GM23248 (cell line): ENCODE data around the gene KEAP1. TPM values are rescaled to one million over a fixed set of nuclear protein-coding genes. Genes with fewer than 3 reads are reported as not detected.

Source experiments
- DNase-seq: peaks from one replicate; pipeline ENCODE4 v3.0.0-alpha.2; 2015
- H2AFZ ChIP-seq: fragments of 200-600 bp; sonication (generic); 2 replicates; pipeline ENCODE4 v1.6.1; 2016; ENCODE audit warnings: antibody characterized with exemption
- H3F3A ChIP-seq: fragments of 200-600 bp; sonication (generic); 2 replicates; pipeline ENCODE4 v1.6.1; 2016; ENCODE audit warnings: mild to moderate bottlenecking, antibody characterized with exemption, mixed run types; ENCODE audit not compliant: insufficient read depth
- H3K27ac ChIP-seq: fragments of 200-600 bp; sonication (generic); 2 replicates; pipeline ENCODE4 v1.5.1; 2016; ENCODE audit warnings: mild to moderate bottlenecking
- H3K27me3 ChIP-seq: fragments of 200-600 bp; sonication (generic); replicated peaks from 2 replicates; pipeline ENCODE4 v1.6.1; 2016; ENCODE audit warnings: mild to moderate bottlenecking; ENCODE audit not compliant: insufficient read depth
- H3K36me3 ChIP-seq: fragments of 200-600 bp; sonication (generic); 2 replicates; pipeline ENCODE4 v1.6.1; 2016; ENCODE audit warnings: low read depth, mild to moderate bottlenecking
- H3K4me1 ChIP-seq: fragments of 200-600 bp; sonication (generic); 2 replicates; pipeline ENCODE4 v1.6.1; 2016; ENCODE audit warnings: mild to moderate bottlenecking; ENCODE audit not compliant: insufficient read depth
- H3K4me2 ChIP-seq: fragments of 200-600 bp; sonication (generic); one replicate; pipeline ENCODE4 v1.6.1; 2016; ENCODE audit warnings: mild to moderate bottlenecking; ENCODE audit not compliant: unreplicated experiment
- H3K4me3 ChIP-seq: fragments of 200-600 bp; sonication (generic); 2 replicates; pipeline ENCODE4 v1.5.1; 2016; ENCODE audit warnings: mild to moderate bottlenecking
- H3K79me2 ChIP-seq: fragments of 200-600 bp; sonication (generic); 2 replicates; pipeline ENCODE4 v1.6.1; 2016; ENCODE audit warnings: mild to moderate bottlenecking; ENCODE audit not compliant: insufficient read depth
- H3K9ac ChIP-seq: fragments of 200-600 bp; sonication (generic); 2 replicates; pipeline ENCODE4 v1.6.1; 2016; ENCODE audit warnings: mild to moderate bottlenecking
- H3K9me2 ChIP-seq: fragments of 200-600 bp; sonication (generic); 2 replicates; pipeline ENCODE4 v1.6.1; 2016; ENCODE audit warnings: mixed run types, mild to moderate bottlenecking, moderate library complexity; ENCODE audit not compliant: insufficient read depth
- H3K9me3 ChIP-seq: fragments of 200-600 bp; sonication (generic); one replicate; pipeline ENCODE4 v1.6.1; 2017; ENCODE audit warnings: low read depth
- H4K20me1 ChIP-seq: fragments of 200-600 bp; sonication (generic); 2 replicates; pipeline ENCODE4 v1.6.0; 2016; ENCODE audit not compliant: insufficient read depth
- EZH2 ChIP-seq: fragments of 200-600 bp; sonication (generic); IDR thresholded peaks from 2 replicates; pipeline ENCODE4 v1.6.1; 2018; ENCODE audit warnings: antibody characterized with exemption, mild to moderate bottlenecking; ENCODE audit not compliant: insufficient read depth, poor library complexity, severe bottlenecking
- EZH2phosphoT487 ChIP-seq: fragments of 200-600 bp; sonication (generic); IDR thresholded peaks from 2 replicates; pipeline ENCODE4 v1.6.1; 2018; ENCODE audit warnings: antibody characterized with exemption, moderate library complexity, mild to moderate bottlenecking, low read depth; ENCODE audit not compliant: insufficient read depth
- WGBS, 2 experiments: methylation state at CpG; one replicate each; pipeline ENCODE4 v1.1.6; 2015 to 2017; ENCODE audit warnings: low lambda C conversion rate in 2 of 2, low coverage in 1 of 2; ENCODE audit errors: missing lambda C conversion rate in 2 of 2; 5-methylcytosine and 5-hydroxymethylcytosine counted together
- in situ Hi-C: fragments of 300-500 bp; cut with MboI; formaldehyde crosslinking; loops from 2 replicates; pipeline ENCODE4 v1.15.0; 2020
- polyA plus RNA-seq: library from polyadenylated mRNA; unstranded; fragments of >200 nt; fragmentation: Nextera tagmentation; extraction: Ambion mirVana; gene quantifications from 2 replicates; pipeline ENCODE4 v1.2.1, GENCODE V29; 2016
- total RNA-seq: library from RNA; depleted of rRNA; stranded (reverse); fragments of >200 nt; shearing (Covaris generic); gene quantifications from 2 replicates; pipeline ENCODE4 v1.2.3, GENCODE V29; 2014

The KEAP1 gene
- total and polyA plus RNA-seq, 2 experiments from 2014 or later, result 81.5 to 99.5 TPM

- Histone ChIP-seq H3K9me2 (no peaks in the 10 kb centered on the region), H3K9me3 (no peaks in the 10 kb centered on the region), H3K4me2 (peak within 1 kb of the TSS; percentile 65), H3F3A (0 out of 2 replicates have a peak, but pooled peaks cover 1% of the 10 kb centered on the region), H3K79me2 (no peaks in the 10 kb centered on the region), H2AFZ (peak within 1 kb of the TSS; percentile 78), H3K27me3 (peaks cover 12% of the 10 kb centered on the region), H3K4me3 (peak within 1 kb of the TSS; percentile 65), H4K20me1 (no peaks in the 10 kb centered on the region), H3K36me3 (no peaks in the 10 kb centered on the region), H3K27ac (no peak within 1 kb of the TSS), H3K4me1 (no peaks in the 10 kb centered on the region), H3K9ac (peak within 1 kb of the TSS; percentile 53; the same call in 1 of the 2 replicates)
- no peak for TF ChIP-seq EZH2
- TF ChIP-seq EZH2phosphoT487, result no peak
- DNase-seq, result peak; percentile 54
- in situ Hi-C loops, result no loop called here
- WGBS, 2 experiments, result 1 to 3% methylated on average over 19 to 23 of the region's 39 CpGs
These were observed 14.2 kb upstream of the KEAP1 start, which contains the start of gene S1PR5 for GRCh38 chr19:10517361-10517759. S1PR5 (minus strand) TSS chr19:10517447; CDS start chr19:10515011, 2,436 bp downstream.

GRCh38 chr19:10516671-10517286 is 13.6 kb upstream of the KEAP1 start:
- H3K36me3 ChIP-seq, result no peaks in the 10 kb centered on the region
- H3K79me2 ChIP-seq, result no peaks in the 10 kb centered on the region
- no peak for TF ChIP-seq EZH2phosphoT487
- TF ChIP-seq EZH2, result no peak
- peak; percentile 48 for DNase-seq
- H3K4me3 ChIP-seq, result peak overlapping the region; percentile 65
- H3K27ac ChIP-seq, result no peak overlapping the region
- H4K20me1 ChIP-seq, result no peaks in the 10 kb centered on the region
- H3F3A ChIP-seq, result 0 out of 2 replicates have a peak, but pooled peaks cover 3% of the 10 kb centered on the region
- peak overlapping the region; percentile 78 for H2AFZ ChIP-seq
- no peaks in the 10 kb centered on the region for H3K4me1 ChIP-seq
- H3K27me3 ChIP-seq, result peaks cover 12% of the 10 kb centered on the region
- H3K9me2 ChIP-seq, result no peaks in the 10 kb centered on the region
- in situ Hi-C loops, result no loop called here
- 31 to 38% methylated on average over 10 of the region's 10 CpGs for WGBS, 2 experiments
- H3K4me2 ChIP-seq, result peak overlapping the region; percentile 65
- no peaks in the 10 kb centered on the region for H3K9me3 ChIP-seq
- H3K9ac ChIP-seq, result peak overlapping the region; percentile 53; the same call in 1 of the 2 replicates

GRCh38 chr19:10516064-10516385 is 12.9 kb upstream of the KEAP1 start:
- WGBS, 2 experiments, result 80 to 84% methylated on average over 5 of the region's 5 CpGs
- Histone ChIP-seq H3K27me3 (peaks cover 12% of the 10 kb centered on the region), H3K4me2 (no peak overlapping the region), H3K9me2 (no peaks in the 10 kb centered on the region), H3K4me3 (no peak overlapping the region), H3K36me3 (no peaks in the 10 kb centered on the region), H3K27ac (no peak overlapping the region), H3K9me3 (no peaks in the 10 kb centered on the region), H4K20me1 (no peaks in the 10 kb centered on the region), H2AFZ (no peak overlapping the region), H3K9ac (no peak overlapping the region), H3K79me2 (no peaks in the 10 kb centered on the region), H3K4me1 (no peaks in the 10 kb centered on the region), H3F3A (0 out of 2 replicates have a peak, but pooled peaks cover 3% of the 10 kb centered on the region)
- TF ChIP-seq EZH2, result no peak
- no peak for TF ChIP-seq EZH2phosphoT487
- DNase-seq, result no peak
- in situ Hi-C loops, result no loop called here

- peak overlapping the region; percentile 65 for H2AFZ ChIP-seq
- peak overlapping the region; percentile 35 for H3K4me2 ChIP-seq
- H3K27me3 ChIP-seq, result peaks cover 12% of the 10 kb centered on the region
- H3K9me2 ChIP-seq, result no peaks in the 10 kb centered on the region
- 0 out of 2 replicates have a peak overlapping the region, but pooled peaks have one; percentile 29 for H3K4me3 ChIP-seq
- no peaks in the 10 kb centered on the region for H3K4me1 ChIP-seq
- no peaks in the 10 kb centered on the region for H3K79me2 ChIP-seq
- WGBS, 2 experiments, result 10 to 11% methylated on average over 99 to 103 of the region's 107 CpGs
- H3K36me3 ChIP-seq, result no peaks in the 10 kb centered on the region
- in situ Hi-C loops, result no loop called here
- H4K20me1 ChIP-seq, result no peaks in the 10 kb centered on the region
- 0 out of 2 replicates have a peak, but pooled peaks cover 3% of the 10 kb centered on the region for H3F3A ChIP-seq
- no peak overlapping the region for H3K9ac ChIP-seq
- H3K9me3 ChIP-seq, result no peaks in the 10 kb centered on the region
- no peak overlapping the region for H3K27ac ChIP-seq
- TF ChIP-seq EZH2, result peak; percentile 63
- no peak for TF ChIP-seq EZH2phosphoT487
- DNase-seq, result peak; percentile 27
These were observed 11.3 kb upstream of the KEAP1 start for GRCh38 chr19:10514211-10515145.
